ENCODE results near the gene DACT3.
"Not testable (repeated sequence)": the region's sequence is repeated elsewhere in the genome, so short reads cannot be mapped to it uniquely, and the experiment has no call there.

Gene DACT3

DNA sequence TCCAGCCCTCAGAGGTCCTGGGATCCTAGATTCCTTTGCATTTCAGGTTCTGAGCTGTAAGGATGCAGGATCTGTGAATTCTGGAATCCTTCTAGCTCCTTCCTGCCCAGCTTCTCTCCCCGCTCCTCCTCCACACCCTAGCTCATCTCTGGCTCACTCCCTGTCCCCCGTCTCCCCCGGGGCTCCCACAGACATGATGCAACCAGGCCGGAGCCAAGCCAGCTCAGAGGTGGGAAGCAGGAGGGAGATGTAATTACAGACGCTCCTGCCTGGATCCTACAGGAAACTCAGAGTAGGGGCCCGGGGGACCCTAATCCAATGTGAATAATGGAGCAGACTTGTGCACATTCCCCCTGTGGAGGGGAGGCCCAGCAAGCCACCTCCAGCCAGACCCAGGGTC is 29.5 kb downstream of the DACT3 start:
- no peak for DNase-seq

DNA sequence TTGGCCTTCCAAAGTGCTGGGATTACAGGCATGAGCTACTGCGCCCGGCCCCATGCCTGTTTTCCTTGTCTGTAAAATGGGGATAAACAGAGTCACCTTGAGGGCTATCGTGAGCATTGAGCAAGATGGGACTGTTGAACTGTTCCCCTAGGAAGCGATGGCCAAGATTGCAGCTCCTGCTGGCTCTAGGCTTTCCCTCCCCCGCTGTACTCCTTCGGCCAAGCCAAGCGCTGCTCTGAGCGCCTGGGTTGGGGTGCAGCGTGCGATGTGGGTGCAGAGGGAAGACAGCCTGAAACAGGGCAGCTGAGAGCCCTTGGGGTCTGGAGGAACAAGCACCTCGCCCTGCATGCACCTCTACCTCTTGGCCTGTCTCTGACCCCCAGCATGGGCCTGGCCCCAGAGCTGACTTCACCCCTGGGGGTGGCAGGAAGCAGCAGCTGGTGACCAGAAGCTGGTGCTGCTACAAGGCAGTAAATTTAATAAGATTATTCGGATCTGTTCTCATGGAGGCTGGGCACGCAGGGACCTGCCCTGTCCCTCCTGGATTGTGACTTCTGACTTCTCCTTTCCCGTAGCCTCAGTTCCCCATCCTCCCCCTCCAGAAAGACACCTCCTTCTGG is 30.3 kb downstream of the DACT3 start:
- no peak for DNase-seq

DNA sequence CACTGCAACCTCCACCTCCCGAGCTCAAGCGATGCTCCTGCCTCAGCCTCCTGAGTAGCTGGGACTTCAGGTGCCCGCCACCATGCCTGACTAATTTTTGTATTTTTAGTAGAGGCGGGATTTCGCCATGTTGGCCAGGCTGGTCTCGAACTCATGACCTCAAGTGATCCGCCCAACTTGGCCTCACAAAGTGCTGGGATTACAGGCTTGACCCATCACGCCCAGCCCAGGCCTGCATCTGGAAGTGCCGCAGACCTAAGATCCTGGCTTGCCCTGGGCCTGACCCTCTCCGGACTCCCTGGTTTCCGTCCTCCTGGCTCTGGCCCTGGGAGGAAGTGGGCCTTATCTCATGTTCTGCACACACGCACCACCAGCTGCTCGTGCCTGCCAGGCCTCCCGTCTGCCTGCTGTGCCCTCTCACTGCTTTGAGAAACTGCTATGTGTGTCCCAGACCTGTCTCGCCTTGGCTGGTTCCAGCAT is 31.4 kb downstream of the DACT3 start:
- no peak for DNase-seq

DNA sequence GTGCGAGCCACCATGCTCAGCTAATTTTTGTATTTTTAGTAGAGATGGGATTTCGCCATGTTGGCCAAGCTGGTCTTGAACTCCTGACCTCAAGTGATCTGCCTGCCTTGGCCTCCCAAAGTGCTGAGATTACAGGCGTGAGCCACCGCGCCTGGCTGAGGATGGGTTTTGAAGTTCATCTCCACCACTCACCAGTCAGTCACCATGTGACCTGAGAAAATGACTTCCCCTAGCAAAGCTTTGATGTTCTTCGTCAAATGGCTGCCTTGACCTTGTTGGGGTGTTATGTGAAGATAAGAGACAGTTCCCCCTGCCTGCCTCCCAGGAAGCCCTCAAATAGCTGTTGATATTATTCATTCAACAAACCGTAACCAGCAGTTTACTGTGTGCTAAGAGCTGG is 32.0 kb downstream of the DACT3 start:
- DNase-seq: not testable (repeated sequence)

GRCh38 chr19:46626446-46626845 is 34.5 kb downstream of the DACT3 start:
- DNase-seq: no peak

DNA sequence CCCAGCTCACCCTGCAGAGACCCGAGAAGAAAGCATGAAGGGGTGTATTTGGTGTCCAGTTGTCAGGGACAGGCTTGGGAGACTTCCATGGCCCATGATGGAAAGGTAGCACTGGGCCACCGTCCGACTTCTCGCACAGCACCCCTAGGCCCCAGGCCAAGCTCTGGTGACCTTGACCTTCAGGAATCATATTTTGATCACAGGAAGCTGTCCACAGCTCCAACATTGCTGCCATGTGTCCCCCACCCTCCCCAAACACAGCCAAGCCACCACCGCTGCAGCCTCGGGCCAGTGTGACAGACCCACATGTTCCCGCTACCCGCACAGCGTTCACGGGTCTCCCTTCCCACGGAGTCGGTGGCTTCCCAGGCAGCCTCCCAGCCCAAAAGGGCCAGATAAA is 35.3 kb downstream of the DACT3 start:
- no peak for DNase-seq

DNA sequence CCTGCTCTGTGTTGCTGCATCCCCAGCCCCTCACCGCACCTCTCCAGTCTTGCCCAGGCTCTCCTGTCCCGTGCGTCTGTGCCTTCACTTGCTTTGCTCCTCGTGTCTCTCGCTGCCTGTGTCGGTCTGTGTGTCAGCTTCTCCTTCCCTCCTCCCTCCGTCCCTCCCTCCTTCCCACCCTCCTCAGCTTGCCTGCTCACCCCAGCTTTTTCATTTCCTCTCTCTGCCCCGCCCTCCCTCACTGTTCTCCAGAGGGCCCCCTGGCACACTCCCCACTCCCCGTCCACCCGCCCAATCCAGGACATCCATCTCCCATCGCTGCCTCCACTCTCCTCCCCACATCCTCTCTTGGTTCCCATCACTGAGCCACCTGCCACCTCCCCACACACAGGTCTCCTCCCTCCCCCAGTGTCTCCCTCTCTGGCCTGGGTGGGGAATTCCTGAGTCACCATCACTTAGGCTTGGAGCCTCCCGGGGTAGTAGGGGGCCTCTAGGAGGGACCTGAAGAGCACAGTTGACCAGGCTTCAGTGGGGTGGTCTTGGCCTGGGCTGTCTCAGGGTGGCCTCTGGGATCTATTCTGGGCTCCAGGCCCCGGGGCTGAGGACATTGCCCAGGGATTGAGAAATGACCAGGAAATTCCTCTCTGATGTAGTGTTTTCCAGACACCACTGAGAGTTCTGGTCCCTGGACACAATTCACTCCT is 35.9 kb downstream of the DACT3 start, which contains the start of gene PTGIR:
PTGIR (minus strand) TSS at position 132 of the 704 bp plus-strand sequence. CDS start 864 bp downstream, outside the sequence.
- no peak for DNase-seq

GRCh38 chr19:46623915-46624502 is 37.0 kb downstream of the DACT3 start:
- no peak for DNase-seq

DNA sequence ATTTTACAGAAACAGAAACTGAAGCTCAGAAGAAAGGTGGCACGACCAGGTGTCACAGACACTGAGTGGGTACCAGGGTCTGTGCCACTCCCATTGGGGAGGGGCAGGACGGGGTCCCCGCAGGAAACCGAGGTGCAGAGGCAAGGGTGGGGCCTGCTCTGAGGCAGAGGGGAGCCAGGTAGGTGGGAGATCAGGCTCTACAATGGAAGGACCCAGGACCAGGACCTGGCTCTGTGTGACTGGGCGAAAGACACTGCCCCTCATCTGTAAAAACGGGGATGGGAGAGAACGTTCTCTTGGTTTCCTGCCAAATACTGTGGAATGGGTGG is 38.9 kb downstream of the DACT3 start:
- no peak for DNase-seq

DNA sequence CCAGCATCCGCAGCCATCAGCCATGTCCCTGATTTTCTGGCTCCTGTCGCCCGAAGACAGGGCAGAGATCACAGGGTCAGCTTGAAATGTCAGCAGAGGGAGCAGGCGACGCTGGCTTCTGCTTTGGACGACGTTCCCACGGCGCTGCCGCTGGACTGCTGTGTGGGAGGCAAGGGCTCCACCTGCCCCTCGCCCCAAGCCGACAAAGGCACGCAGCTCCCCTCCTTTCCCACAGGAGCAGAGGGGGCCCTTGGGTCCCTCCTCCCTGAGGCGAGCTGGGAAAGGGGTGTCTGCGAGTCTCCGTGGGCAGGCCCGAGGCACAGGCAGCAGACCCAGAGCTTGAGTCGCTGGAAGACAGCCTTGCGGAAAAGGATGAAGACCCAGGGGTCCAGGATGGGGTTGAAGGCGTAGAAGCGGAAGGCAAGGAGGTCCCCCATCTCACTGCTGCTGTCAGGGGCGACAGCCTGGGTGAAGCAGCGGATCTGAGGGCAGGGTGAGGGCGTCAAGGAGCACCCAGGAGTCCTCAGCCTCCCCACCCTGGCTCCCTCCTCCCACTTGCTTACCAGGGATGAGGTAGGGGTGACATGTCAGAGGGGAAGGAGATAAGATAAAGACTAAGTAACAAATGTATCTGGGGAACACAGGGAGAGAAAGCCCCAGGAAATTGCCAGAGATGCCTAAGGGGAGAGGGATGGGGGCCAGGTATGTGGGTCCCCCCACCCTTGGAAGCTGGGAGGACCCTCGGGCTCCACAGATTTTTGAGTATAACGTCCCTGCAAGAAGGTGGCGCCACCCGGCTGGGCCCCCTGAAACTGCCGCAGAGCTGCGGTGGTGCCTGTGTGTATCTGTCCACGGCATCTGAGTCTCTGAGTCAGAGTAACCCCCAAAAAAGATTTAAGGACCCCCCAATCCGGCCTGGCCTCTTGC is 39.5 kb downstream of the DACT3 start:
- DNase-seq: no peak

DNA sequence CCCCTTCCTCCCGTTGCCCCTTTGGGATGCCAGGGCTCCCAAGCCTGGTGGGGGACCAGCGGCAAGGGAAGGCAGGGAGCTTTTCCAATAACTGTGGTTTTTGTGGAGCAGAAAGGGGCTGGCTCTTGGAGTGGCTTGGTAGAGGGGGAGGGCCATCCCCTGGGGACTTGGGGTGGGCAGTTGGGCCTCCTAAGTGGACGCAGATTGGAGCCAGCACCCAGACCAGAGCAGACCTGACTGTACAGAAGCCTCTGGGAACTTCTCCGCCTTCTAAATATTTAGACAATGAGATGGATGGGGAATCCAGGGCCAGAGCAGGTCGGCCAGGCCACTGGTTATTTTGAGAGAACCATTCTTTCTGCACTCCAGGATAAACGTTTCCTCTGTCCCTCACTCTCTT is 40.3 kb downstream of the DACT3 start:
- DNase-seq: no peak

DNA sequence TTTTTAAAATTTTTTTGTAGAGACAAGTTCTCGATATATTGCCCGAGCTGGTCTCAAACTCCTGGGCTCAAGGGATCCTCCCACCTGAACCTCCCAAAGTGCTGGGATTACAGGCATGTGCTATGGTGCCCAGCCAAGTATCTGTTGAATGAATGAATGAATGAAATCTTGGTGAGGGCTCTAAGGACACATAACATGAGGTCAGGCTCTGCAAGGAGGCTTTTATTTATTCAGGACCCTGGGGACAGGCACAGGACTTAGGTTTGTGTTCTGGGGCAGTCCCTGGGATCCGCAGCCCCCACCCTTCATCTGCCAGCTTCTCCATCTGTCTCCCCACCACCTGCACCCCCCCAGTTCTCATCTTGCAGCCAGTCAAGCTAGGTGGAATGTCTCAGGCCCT is 40.7 kb downstream of the DACT3 start:
- no peak for DNase-seq

DNA sequence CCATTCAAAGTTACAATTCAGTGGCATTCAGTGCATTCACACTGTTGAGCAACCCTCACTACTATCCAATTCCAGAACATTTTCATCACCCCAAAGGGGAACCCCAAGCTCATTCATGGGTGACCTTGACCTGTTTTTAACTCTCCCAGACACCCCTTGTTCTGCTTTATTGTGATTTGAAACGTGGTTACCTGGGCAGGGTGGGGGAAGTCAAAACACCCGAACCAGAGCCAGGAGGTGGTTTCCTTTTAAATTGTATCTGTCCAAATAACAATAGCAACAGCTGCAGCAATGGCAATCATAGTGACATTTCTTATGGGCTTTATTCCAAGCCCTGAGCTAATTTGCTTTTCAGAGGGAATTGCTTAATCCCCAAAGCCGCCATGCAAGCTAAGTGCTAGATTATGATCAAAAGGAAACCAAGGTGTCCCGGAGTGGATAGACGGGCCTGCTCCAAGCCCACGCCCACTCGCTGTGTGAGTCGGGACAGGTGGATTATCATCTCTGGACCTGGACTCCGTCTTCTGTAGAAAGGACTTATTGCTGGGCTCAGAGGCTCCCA is 42.2 kb downstream of the DACT3 start:
- no peak for DNase-seq

DNA sequence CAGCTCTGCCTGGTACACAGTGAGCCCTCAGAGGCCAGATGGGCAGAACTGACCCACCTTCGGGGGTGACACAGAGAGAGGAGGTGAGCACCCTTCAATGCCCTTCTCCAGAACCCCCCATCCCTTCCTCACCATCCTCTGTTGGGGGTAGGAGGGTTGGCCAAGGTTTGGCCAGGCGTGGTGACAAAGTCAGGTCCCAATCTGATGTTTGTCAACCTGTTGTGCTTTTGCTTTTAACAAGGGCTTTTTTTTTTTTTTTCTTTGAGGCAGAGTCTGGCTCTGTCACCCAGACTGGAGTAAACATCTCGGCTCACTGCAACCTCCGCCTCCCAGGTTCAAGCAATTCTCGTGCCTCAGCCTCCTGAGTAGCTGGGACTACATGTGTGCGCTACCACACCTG is 43.4 kb downstream of the DACT3 start:
- no peak for DNase-seq

DNA sequence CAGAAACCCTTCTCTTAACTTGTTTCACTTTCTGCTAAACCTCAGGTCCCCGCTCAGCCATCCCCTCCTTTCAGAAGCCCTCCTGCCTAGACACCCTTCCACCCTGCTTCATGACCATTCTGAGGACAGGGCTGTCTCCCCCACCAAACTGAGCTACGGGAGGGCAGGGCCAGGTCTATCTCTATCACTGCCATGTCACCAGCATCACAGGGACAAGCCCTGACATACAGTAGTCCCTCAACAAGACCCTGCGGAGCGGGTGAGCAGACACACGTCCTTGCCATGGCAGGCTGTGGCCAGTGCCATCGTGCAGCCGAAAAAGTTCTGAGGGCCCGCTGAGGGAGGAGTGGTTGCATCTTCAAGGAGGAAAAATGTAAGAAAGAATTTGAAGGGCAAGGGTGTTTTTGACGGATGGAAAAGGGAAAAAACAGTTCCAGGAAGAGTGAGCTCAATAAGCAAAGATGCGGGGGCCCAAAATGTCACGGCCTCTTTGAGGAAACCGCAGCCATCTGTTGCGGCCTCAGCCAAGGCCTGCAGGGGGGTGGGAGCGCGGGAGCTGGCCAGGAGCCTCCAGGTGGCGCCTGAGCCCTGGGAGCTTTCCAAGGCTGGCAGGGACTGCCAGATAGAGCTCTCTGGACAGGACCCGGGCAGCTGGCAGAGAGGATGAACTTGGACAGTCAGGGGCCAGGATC is 44.2 kb downstream of the DACT3 start:
- no peak for DNase-seq

DNA sequence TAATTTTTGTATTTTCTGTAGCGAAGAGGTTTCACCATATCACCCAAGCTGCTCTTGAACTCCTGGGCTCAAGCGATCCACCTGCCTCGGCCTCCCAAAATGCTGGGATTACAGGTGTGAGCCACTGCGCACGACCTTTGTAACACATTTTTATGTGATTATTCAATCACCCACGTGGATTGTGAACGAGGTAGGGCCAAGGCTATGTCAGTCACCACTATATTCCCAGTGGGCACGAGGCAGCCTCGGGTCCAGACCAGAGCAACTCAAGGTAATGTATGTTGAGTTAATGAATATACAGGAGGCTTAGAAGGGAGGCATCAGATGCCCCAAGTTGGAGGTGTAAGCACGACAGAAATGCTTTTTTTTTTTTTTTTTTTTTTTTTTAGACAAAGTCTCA is 45.0 kb downstream of the DACT3 start:
- no peak for DNase-seq

DNA sequence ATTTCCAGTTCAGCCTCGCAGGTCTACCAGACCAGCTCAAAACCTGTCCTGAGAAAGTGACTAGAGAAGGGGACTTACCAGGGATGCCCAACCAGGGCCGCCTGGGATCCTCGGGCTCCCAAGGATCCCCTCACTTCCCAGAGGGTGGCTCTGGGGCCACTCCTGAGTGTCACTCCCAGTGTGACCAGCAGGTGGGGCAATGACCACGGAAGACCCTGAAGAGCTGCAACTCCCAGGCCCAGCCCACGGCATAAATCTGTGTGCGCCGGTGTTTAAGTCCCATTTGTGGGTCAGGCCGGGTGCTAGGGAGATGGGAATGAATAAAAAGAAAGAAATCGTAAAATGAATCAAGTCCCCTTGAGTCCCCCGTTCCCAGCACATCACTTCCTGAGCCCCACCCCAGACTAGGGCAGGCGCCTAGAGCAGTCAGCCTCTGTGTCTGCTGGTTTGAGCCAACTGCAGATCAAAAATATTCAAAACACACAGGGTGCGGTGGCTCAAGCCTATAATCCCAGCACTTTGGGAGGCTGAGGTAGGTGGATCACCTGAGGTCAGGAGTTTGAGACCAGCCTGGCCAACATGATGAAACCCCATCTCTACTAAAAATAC is 46.8 kb downstream of the DACT3 start:
- peak; percentile 56 for DNase-seq

- DNase-seq: no peak
These were observed 47.5 kb downstream of the DACT3 start for GRCh38 chr19:46613525-46613924.

GRCh38 chr19:46611776-46612175 is 49.2 kb downstream of the DACT3 start:
- DNase-seq: no peak

GRCh38 chr19:46610851-46611770 is 49.9 kb downstream of the DACT3 start:
- DNase-seq: no peak

GRCh38 chr19:46610413-46610775 is 50.6 kb downstream of the DACT3 start:
- no peak for DNase-seq
